SK-N-SH (cell line): ENCODE data around the gene QSER1. TPM values are rescaled to one million over a fixed set of nuclear protein-coding genes. Genes with fewer than 3 reads are reported as not detected.

ENCODE experiments used
- CTCF ChIA-PET: fragments of 300-600, 350-600 bp; formaldehyde crosslinking; extraction: SDS; loops from one replicate; lab custom pipeline; 2021; lab: Yijun Ruan, JAX
- POLR2A ChIA-PET: fragments of 350-600 bp; sonication (Branson Sonifier 250); formaldehyde crosslinking; extraction: SDS; loops from one replicate; lab custom pipeline; 2020; ENCODE audit warnings: antibody characterized with exemption, inconsistent platforms; lab: Yijun Ruan, JAX
- DNase-seq: peaks from one replicate; pipeline ENCODE4 v3.0.0; 2012
- H2AFZ ChIP-seq: fragments of 200-600 bp; sonication (generic); 2 replicates; pipeline ENCODE4 v1.8.1; 2016; ENCODE audit warnings: antibody characterized with exemption, mild to moderate bottlenecking, low read depth
- H3F3A ChIP-seq: fragments of 200-600 bp; sonication (generic); replicated peaks from 2 replicates; pipeline ENCODE3; 2016; ENCODE audit warnings: antibody characterized with exemption, mild to moderate bottlenecking; ENCODE audit not compliant: insufficient read depth
- H3K27ac ChIP-seq, 2 experiments: fragments of 200-500 bp in 1 of 2; fragments of 200-600 bp in 1 of 2; sonication (Bioruptor generic) in 1 of 2; sonication (generic), shearing (Covaris generic) in 1 of 2; 2 replicates each; pipeline versions ENCODE4 v1.5.1 to v1.6.1; 2014 to 2016; ENCODE audit warnings: low read depth in 2 of 2, inconsistent platforms in 1 of 2, low read length in 1 of 2, mild to moderate bottlenecking in 1 of 2, mixed read lengths in 1 of 2
- H3K27me3 ChIP-seq: fragments of 200-600 bp; sonication (generic), shearing (Covaris generic); 2 replicates; pipeline ENCODE4 v1.6.1; 2016; ENCODE audit warnings: mixed run types; ENCODE audit not compliant: insufficient read depth
- H3K36me3 ChIP-seq, 2 experiments: fragments of 200-500 bp in 1 of 2; fragments of 200-600 bp in 1 of 2; sonication (Bioruptor generic) in 1 of 2; sonication (generic) in 1 of 2; replicated peaks in 1 of 2; 2 replicates each; pipeline versions ENCODE3 to v1.5.1; 2014 to 2016; ENCODE audit warnings: low read length in 1 of 2, mild to moderate bottlenecking in 1 of 2; ENCODE audit not compliant: insufficient read depth in 2 of 2, control insufficient read depth in 1 of 2
- H3K4me1 ChIP-seq, 2 experiments: fragments of 200-500 bp in 1 of 2; fragments of 200-600 bp in 1 of 2; sonication (Bioruptor generic) in 1 of 2; sonication (generic), shearing (Covaris generic) in 1 of 2; 2 replicates each; pipeline versions ENCODE4 v1.5.1 to v1.6.1; 2014 to 2016; ENCODE audit warnings: low read depth in 1 of 2, low read length in 1 of 2, mixed run types in 1 of 2; ENCODE audit not compliant: insufficient read depth in 2 of 2, control insufficient read depth in 1 of 2
- H3K4me2 ChIP-seq: fragments of 200-600 bp; sonication (generic), shearing (Covaris generic); 2 replicates; pipeline ENCODE4 v1.6.1; 2017; ENCODE audit warnings: mixed run types
- H3K4me3 ChIP-seq, 2 experiments: fragments of 200-500 bp in 1 of 2; fragments of 200-600 bp in 1 of 2; sonication (Bioruptor generic) in 1 of 2; sonication (generic), shearing (Covaris generic) in 1 of 2; 2 replicates each; pipeline versions ENCODE4 v1.5.1 to v1.8.1; 2014 to 2016; ENCODE audit warnings: low read depth in 2 of 2, inconsistent platforms in 1 of 2, low read length in 1 of 2, mild to moderate bottlenecking in 1 of 2, mixed read lengths in 1 of 2, moderate library complexity in 1 of 2
- H3K79me2 ChIP-seq: fragments of 200-600 bp; sonication (generic); 2 replicates; pipeline ENCODE4 v1.8.1; 2017; ENCODE audit warnings: mild to moderate bottlenecking; ENCODE audit not compliant: insufficient read depth
- H3K9ac ChIP-seq: fragments of 200-600 bp; sonication (generic); 2 replicates; pipeline ENCODE4 v1.6.1; 2017; ENCODE audit warnings: mixed run types
- H3K9me2 ChIP-seq: fragments of 200-600 bp; sonication (generic); 2 replicates; pipeline ENCODE4 v1.6.1; 2017; ENCODE audit warnings: mixed run types
- H3K9me3 ChIP-seq: fragments of 200-600 bp; sonication (generic); 2 replicates; pipeline ENCODE4 v1.6.1; 2017; ENCODE audit warnings: mixed run types, mild to moderate bottlenecking, moderate library complexity
- H4K20me1 ChIP-seq: fragments of 200-600 bp; sonication (generic); 2 replicates; pipeline ENCODE4 v1.6.1; 2017; ENCODE audit warnings: mild to moderate bottlenecking, mixed run types; ENCODE audit not compliant: insufficient read depth
- CHD2 ChIP-seq: fragments of 150-350 bp; IDR thresholded peaks from 2 replicates; pipeline ENCODE4 v1.6.1; 2018; ENCODE audit warnings: low read length; ENCODE audit not compliant: partially characterized antibody
- CTCF ChIP-seq: fragments of 200-600 bp; sonication (generic); IDR thresholded peaks from 2 replicates; pipeline ENCODE4 v1.6.1; 2017; ENCODE audit warnings: antibody characterized with exemption, mild to moderate bottlenecking, moderate library complexity
- EP300 ChIP-seq, 2 experiments: IDR thresholded peaks; 2 replicates each; pipeline versions ENCODE4 v1.4.0 to v1.6.1; 2012; ENCODE audit warnings: borderline replicate concordance in 1 of 2, low read depth in 1 of 2, low read length in 1 of 2
- GABPA ChIP-seq: IDR thresholded peaks from 2 replicates; pipeline ENCODE4 v1.4.0; 2012; ENCODE audit warnings: low read depth, mild to moderate bottlenecking
- MXI1 ChIP-seq: IDR thresholded peaks from 2 replicates; pipeline ENCODE4 v1.6.1; 2012; ENCODE audit warnings: mild to moderate bottlenecking, low read depth, low read length, improper control_type of control experiment
- NFIC ChIP-seq: IDR thresholded peaks from 2 replicates; pipeline ENCODE4 v1.4.0; 2012; ENCODE audit warnings: borderline replicate concordance
- POLR2AphosphoS5 ChIP-seq: IDR thresholded peaks from 2 replicates; pipeline ENCODE4 v1.6.1; 2012; ENCODE audit warnings: low read depth, low read length
- RAD21 ChIP-seq: IDR thresholded peaks from 2 replicates; pipeline ENCODE4 v1.6.1; 2012; ENCODE audit warnings: mild to moderate bottlenecking, low read length
- RXRA ChIP-seq: IDR thresholded peaks from 2 replicates; pipeline ENCODE4 v1.4.0; 2012; ENCODE audit warnings: low read depth, mild to moderate bottlenecking, borderline replicate concordance
- SMC3 ChIP-seq: IDR thresholded peaks from 2 replicates; pipeline ENCODE4 v1.6.1; 2012; ENCODE audit warnings: low read depth, low read length, improper control_type of control experiment
- TAF1 ChIP-seq: IDR thresholded peaks from 2 replicates; pipeline ENCODE4 v1.6.1; 2012; ENCODE audit warnings: low read depth, mild to moderate bottlenecking, low read length, moderate library complexity, borderline replicate concordance
- USF1 ChIP-seq: IDR thresholded peaks from 2 replicates; pipeline ENCODE4 v1.4.0; 2012; ENCODE audit warnings: low read depth, borderline replicate concordance
- USF2 ChIP-seq: fragments of 150-350 bp; IDR thresholded peaks from 2 replicates; pipeline ENCODE4 v1.6.1; 2017; ENCODE audit warnings: antibody characterized with exemption, low read length, low read depth, borderline replicate concordance
- WGBS: methylation state at CpG from one replicate; pipeline ENCODE4 v1.1.6; 2017; ENCODE audit warnings: low lambda C conversion rate; 5-methylcytosine and 5-hydroxymethylcytosine counted together
- polyA plus RNA-seq, 3 experiments: library from polyadenylated mRNA; depleted of rRNA; stranded (reverse); fragments of >200 nt; gene quantifications; 2 replicates each; pipeline ENCODE4 v1.2.3, GENCODE V29; 2012
- TF ChIP-seq, protein P1 (sequence below): IDR thresholded peaks from 2 replicates; pipeline ENCODE4 v1.6.1; 2012; ENCODE audit warnings: mild to moderate bottlenecking, low read depth, low read length, moderate library complexity
- TF ChIP-seq, protein P2 (sequence below): IDR thresholded peaks from 2 replicates; pipeline ENCODE4; 2012
- TF ChIP-seq, protein P3 (sequence below): IDR thresholded peaks from 2 replicates; pipeline ENCODE4 v1.4.0; 2012; ENCODE audit warnings: low read depth

QSER1 gene
- polyA plus RNA-seq, 1 of the 3 experiments (the other 2 are of a cell fraction), result 4.2 TPM

DNA sequence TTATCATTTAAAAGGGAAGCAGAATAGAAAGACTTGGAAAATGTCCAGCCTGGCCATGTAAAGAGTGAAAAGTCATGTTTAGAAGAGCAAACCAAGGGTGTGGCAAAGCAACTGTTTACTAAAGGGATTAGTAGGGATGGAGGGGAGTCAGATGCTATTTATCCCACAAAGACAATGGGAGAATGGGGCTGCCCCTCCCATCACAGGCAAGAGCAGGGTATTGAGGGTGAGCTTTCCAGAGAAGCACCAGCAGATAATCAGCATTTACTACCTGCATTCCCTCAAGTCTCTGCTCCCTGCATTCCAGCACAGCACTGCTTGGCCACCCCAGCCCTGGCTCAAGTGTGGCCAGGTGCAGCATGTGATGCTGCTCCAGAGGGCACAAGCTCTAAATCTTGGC, 18.5 kb upstream of the QSER1 start:
- Histone ChIP-seq H3K9ac (no peak overlapping the region), H3K4me2 (no peak overlapping the region), H3K27me3 (no peaks in the 10 kb centered on the region; the same call in 1 of the 2 replicates), H3K27ac (no peak overlapping the region), H3K4me1 (no peaks in the 10 kb centered on the region), H3K36me3 (no peaks in the 10 kb centered on the region), H4K20me1 (no peaks in the 10 kb centered on the region), H3K4me3 (no peak overlapping the region), H3K79me2 (no peaks in the 10 kb centered on the region), H3K9me2 (no peaks in the 10 kb centered on the region), H3F3A (no peaks in the 10 kb centered on the region), H3K9me3 (no peaks in the 10 kb centered on the region), H2AFZ (no peak overlapping the region)
- POLR2A ChIA-PET, result no interaction called here
- CTCF ChIA-PET, result no interaction called here
- TF ChIP-seq USF1 (no peak), TAF1 (no peak), USF2 (no peak), NFIC (no peak), CTCF (no peak), GABPA (no peak), POLR2AphosphoS5 (no peak), RXRA (no peak)
- TF ChIP-seq, protein P1, sequence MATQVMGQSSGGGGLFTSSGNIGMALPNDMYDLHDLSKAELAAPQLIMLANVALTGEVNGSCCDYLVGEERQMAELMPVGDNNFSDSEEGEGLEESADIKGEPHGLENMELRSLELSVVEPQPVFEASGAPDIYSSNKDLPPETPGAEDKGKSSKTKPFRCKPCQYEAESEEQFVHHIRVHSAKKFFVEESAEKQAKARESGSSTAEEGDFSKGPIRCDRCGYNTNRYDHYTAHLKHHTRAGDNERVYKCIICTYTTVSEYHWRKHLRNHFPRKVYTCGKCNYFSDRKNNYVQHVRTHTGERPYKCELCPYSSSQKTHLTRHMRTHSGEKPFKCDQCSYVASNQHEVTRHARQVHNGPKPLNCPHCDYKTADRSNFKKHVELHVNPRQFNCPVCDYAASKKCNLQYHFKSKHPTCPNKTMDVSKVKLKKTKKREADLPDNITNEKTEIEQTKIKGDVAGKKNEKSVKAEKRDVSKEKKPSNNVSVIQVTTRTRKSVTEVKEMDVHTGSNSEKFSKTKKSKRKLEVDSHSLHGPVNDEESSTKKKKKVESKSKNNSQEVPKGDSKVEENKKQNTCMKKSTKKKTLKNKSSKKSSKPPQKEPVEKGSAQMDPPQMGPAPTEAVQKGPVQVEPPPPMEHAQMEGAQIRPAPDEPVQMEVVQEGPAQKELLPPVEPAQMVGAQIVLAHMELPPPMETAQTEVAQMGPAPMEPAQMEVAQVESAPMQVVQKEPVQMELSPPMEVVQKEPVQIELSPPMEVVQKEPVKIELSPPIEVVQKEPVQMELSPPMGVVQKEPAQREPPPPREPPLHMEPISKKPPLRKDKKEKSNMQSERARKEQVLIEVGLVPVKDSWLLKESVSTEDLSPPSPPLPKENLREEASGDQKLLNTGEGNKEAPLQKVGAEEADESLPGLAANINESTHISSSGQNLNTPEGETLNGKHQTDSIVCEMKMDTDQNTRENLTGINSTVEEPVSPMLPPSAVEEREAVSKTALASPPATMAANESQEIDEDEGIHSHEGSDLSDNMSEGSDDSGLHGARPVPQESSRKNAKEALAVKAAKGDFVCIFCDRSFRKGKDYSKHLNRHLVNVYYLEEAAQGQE, result no peak
- DNase-seq, result no peak

- no peaks in the 10 kb centered on the region for H3K9me2 ChIP-seq
- ChIA-PET POLR2A (no interaction called here), CTCF (interaction anchor here (1.1 kb wide), 1 partner anchor 12 kb away, joined by 5 read pairs; the partner anchor contains the start of gene QSER1)
- H3K4me2 ChIP-seq, result no peak overlapping the region
- H2AFZ ChIP-seq, result no peak overlapping the region
- no peaks in the 10 kb centered on the region for H3K36me3 ChIP-seq
- H3K27ac ChIP-seq, result no peak overlapping the region
- no peaks in the 10 kb centered on the region for H3K27me3 ChIP-seq
- no peak overlapping the region for H3K9ac ChIP-seq
- no peaks in the 10 kb centered on the region for H3K79me2 ChIP-seq
- no peak for DNase-seq
- WGBS, result 23% methylated on average over 4 of the region's 4 CpGs
- no peaks in the 10 kb centered on the region for H3K4me1 ChIP-seq
- H3K4me3 ChIP-seq, result no peak overlapping the region
- H4K20me1 ChIP-seq, result no peaks in the 10 kb centered on the region
- no peaks in the 10 kb centered on the region for H3K9me3 ChIP-seq
- H3F3A ChIP-seq, result no peaks in the 10 kb centered on the region
- TF ChIP-seq MXI1 (no peak), NFIC (no peak), RAD21 (no peak), CHD2 (no peak), SMC3 (no peak), CTCF (no peak), GABPA (no peak), EP300 (IDR thresholded peaks at IDR 0.05; ENCODE audit: borderline replicate concordance in 1 of 2, low read depth in 1 of 2, low read length in 1 of 2) (no peak), POLR2AphosphoS5 (no peak)
- TF ChIP-seq, protein P2, sequence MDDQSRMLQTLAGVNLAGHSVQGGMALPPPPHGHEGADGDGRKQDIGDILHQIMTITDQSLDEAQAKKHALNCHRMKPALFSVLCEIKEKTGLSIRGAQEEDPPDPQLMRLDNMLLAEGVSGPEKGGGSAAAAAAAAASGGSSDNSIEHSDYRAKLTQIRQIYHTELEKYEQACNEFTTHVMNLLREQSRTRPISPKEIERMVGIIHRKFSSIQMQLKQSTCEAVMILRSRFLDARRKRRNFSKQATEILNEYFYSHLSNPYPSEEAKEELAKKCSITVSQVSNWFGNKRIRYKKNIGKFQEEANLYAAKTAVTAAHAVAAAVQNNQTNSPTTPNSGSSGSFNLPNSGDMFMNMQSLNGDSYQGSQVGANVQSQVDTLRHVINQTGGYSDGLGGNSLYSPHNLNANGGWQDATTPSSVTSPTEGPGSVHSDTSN, result no peak
- TF ChIP-seq, protein P3, sequence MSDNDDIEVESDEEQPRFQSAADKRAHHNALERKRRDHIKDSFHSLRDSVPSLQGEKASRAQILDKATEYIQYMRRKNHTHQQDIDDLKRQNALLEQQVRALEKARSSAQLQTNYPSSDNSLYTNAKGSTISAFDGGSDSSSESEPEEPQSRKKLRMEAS, result no peak
These were observed 11.3 kb upstream of the QSER1 start for GRCh38 chr11:32881286-32881685.
